SK-N-SH treated with all-trans-retinoic acid at 6 μM for 48 hours (cell line): ENCODE results near the gene SNX5.
A peak's percentile ranks its signal among the peaks of the same experiment; 100 is the strongest.

Experiments
- ATAC-seq: fragments of 200-7000 bp; cut with Tn5 transposase; 3 replicates; pipeline ENCODE4 v1.9.1; 2020; ENCODE audit warnings: mild to moderate bottlenecking, moderate library complexity
- ARNTL ChIP-seq: fragments of 450-650 bp; formaldehyde crosslinking; IDR thresholded peaks from 2 replicates; pipeline ENCODE4 v1.5.0; 2020; ENCODE audit warnings: low read depth, mild to moderate bottlenecking, moderate library complexity, borderline replicate concordance
- BACH2 ChIP-seq: fragments of 250-450 bp; sonication (Bioruptor Pico); IDR thresholded peaks from 2 replicates; pipeline ENCODE4 v1.9.0; 2021; ENCODE audit warnings: mild to moderate bottlenecking, borderline replicate concordance
- CREB5 ChIP-seq: fragments of 250-450 bp; sonication (Bioruptor Pico); IDR thresholded peaks from 2 replicates; pipeline ENCODE4 v1.5.1; 2020; ENCODE audit warnings: low read depth, mild to moderate bottlenecking, moderate library complexity
- CSDC2 ChIP-seq: fragments of 250-450 bp; sonication (Bioruptor Pico); IDR thresholded peaks from 2 replicates; pipeline ENCODE4 v1.5.0; 2020; ENCODE audit warnings: mild to moderate bottlenecking, moderate library complexity
- ESRRG ChIP-seq: fragments of 250-450 bp; sonication (Bioruptor Pico); IDR thresholded peaks from 2 replicates; pipeline ENCODE4 v1.6.1; 2021; ENCODE audit warnings: mild to moderate bottlenecking
- GLIS3 ChIP-seq: fragments of 250-450 bp; sonication (Bioruptor Pico); IDR thresholded peaks from 2 replicates; pipeline ENCODE4 v1.5.0; 2020; ENCODE audit warnings: mild to moderate bottlenecking, moderate library complexity
- ISL1 ChIP-seq: fragments of 250-450 bp; sonication (Bioruptor Pico); IDR thresholded peaks from 2 replicates; pipeline ENCODE4 v2.1.2; 2022; ENCODE audit warnings: mild to moderate bottlenecking, moderate library complexity
- OSR1 ChIP-seq: fragments of 250-450 bp; sonication (Bioruptor Pico); IDR thresholded peaks from 2 replicates; pipeline ENCODE4 v1.8.0; 2022; ENCODE audit warnings: moderate library complexity, mild to moderate bottlenecking, inconsistent platforms
- POU6F1 ChIP-seq: fragments of 250-450 bp; sonication (Bioruptor Pico); IDR thresholded peaks from 2 replicates; pipeline ENCODE4 v1.8.0; 2021; ENCODE audit warnings: low read depth, mild to moderate bottlenecking, moderate library complexity, borderline replicate concordance
- PPARA ChIP-seq: fragments of 250-450 bp; sonication (Bioruptor Pico); IDR thresholded peaks from 2 replicates; pipeline ENCODE4 v1.5.0; 2020; ENCODE audit warnings: mild to moderate bottlenecking, borderline replicate concordance
- RARB ChIP-seq: fragments of 250-450 bp; sonication (Bioruptor Pico); IDR thresholded peaks from 2 replicates; pipeline ENCODE4 v1.8.0; 2021; ENCODE audit warnings: mild to moderate bottlenecking, moderate library complexity
- SNAI2 ChIP-seq: fragments of 250-450 bp; sonication (Bioruptor Pico); IDR thresholded peaks from 2 replicates; pipeline ENCODE4 v1.5.0; 2020; ENCODE audit warnings: mild to moderate bottlenecking, moderate library complexity
- TOX ChIP-seq: fragments of 250-450 bp; sonication (Bioruptor Pico); IDR thresholded peaks from 2 replicates; pipeline ENCODE4 v1.8.0; 2021; ENCODE audit warnings: mild to moderate bottlenecking, moderate library complexity, borderline replicate concordance
- ZFP3 ChIP-seq: fragments of 250-450 bp; sonication (Bioruptor Pico); IDR thresholded peaks from 2 replicates; pipeline ENCODE4 v1.5.0; 2020; ENCODE audit warnings: mild to moderate bottlenecking, moderate library complexity
- ZFP30 ChIP-seq: fragments of 450-650 bp; formaldehyde crosslinking; IDR thresholded peaks from 2 replicates; pipeline ENCODE4 v1.5.0; 2022; ENCODE audit warnings: mild to moderate bottlenecking, moderate library complexity
- ZNF8 ChIP-seq: fragments of 450-650 bp; formaldehyde crosslinking; IDR thresholded peaks from 2 replicates; pipeline ENCODE4 v1.5.0; 2020; ENCODE audit warnings: mild to moderate bottlenecking, moderate library complexity

The SNX5 gene

GRCh38 chr20:17967521-17968365 lies 851 bp downstream of the SNX5 start:
- ATAC-seq = peak; percentile 1
- no peak for TF ChIP-seq ZFP30 (CRISPR knock-in tag)
- TF ChIP-seq ESRRG = no peak
- TF ChIP-seq GLIS3 (CRISPR knock-in tag) = no peak
- TF ChIP-seq SNAI2 = no peak
- no peak for TF ChIP-seq RARB (CRISPR knock-in tag)
- no peak for TF ChIP-seq ISL1
- no peak for TF ChIP-seq POU6F1 (CRISPR knock-in tag)
- TF ChIP-seq, all 23 proteins: peak for 0

- TF ChIP-seq CSDC2 (CRISPR knock-in tag) (no peak), CREB5 (no peak)
- ATAC-seq = peak; percentile 22; the same call in 2 of the 3 replicates
These were observed 1.9 kb downstream of the SNX5 start for GRCh38 chr20:17966432-17967310.

GRCh38 chr20:17965042-17965697 lies 3.4 kb downstream of the SNX5 start:
- ATAC-seq = no peak
- no peak for TF ChIP-seq ESRRG
- no peak for TF ChIP-seq ARNTL (CRISPR knock-in tag)
- TF ChIP-seq TOX (CRISPR knock-in tag) = no peak

- no peak for TF ChIP-seq PPARA
- TF ChIP-seq ZFP3 (CRISPR knock-in tag) = no peak
- no peak for TF ChIP-seq ZNF8 (CRISPR knock-in tag)
- no peak for TF ChIP-seq POU6F1 (CRISPR knock-in tag)
- TF ChIP-seq SNAI2 = no peak
- TF ChIP-seq ZFP30 (CRISPR knock-in tag) = no peak
- TF ChIP-seq GLIS3 (CRISPR knock-in tag) = no peak
- ATAC-seq = no peak
These were observed 4.0 kb downstream of the SNX5 start for GRCh38 chr20:17964632-17965031.

- no peak for ATAC-seq
- TF ChIP-seq OSR1 (CRISPR knock-in tag) (no peak), POU6F1 (CRISPR knock-in tag) (no peak), BACH2 (no peak)
These were observed 4.5 kb downstream of the SNX5 start for GRCh38 chr20:17964073-17964472.
